WTC11 (cell line): Measurements from ENCODE around the gene VTN. TPM values are rescaled to one million over a fixed set of nuclear protein-coding genes. Genes with fewer than 3 reads are reported as not detected.

Experiments
- ATAC-seq: fragments of 200-7000 bp; cut with Tn5 transposase; 2 replicates; pipeline ENCODE4 v1.10.0; 2021; ENCODE audit warnings: mild to moderate bottlenecking, moderate library complexity
- CTCF ChIA-PET: fragments of 300-600 bp; sonication (Branson Sonifier 250); formaldehyde crosslinking; loops from one replicate; lab custom pipeline; 2021; ENCODE audit warnings: antibody characterized with exemption; lab: Charles Lee
- POLR2A ChIA-PET: fragments of 350-600 bp; sonication (Branson Sonifier 250); formaldehyde crosslinking; loops from one replicate; lab custom pipeline; 2021; ENCODE audit warnings: antibody characterized with exemption; lab: Charles Lee
- DNase-seq: peaks from one replicate; pipeline ENCODE4 v3.0.0; 2021; ENCODE audit warnings: low spot score
- H3K27ac Mint-ChIP-seq: 2 replicates; pipeline ENCODE4 v1.8.0; 2021; ENCODE audit warnings: mixed read lengths
- H3K27me3 Mint-ChIP-seq: 2 replicates; pipeline ENCODE4 v1.8.0; 2021; ENCODE audit warnings: low read depth, mild to moderate bottlenecking, moderate library complexity, mixed read lengths
- H3K36me3 Mint-ChIP-seq: 2 replicates; pipeline ENCODE4 v1.8.0; 2021; ENCODE audit warnings: mixed read lengths
- H3K4me1 Mint-ChIP-seq: 2 replicates; pipeline ENCODE4 v1.8.0; 2022; ENCODE audit warnings: mixed read lengths
- H3K4me3 Mint-ChIP-seq: 2 replicates; pipeline ENCODE4 v1.8.0; 2021; ENCODE audit warnings: mild to moderate bottlenecking, moderate library complexity, mixed read lengths
- H3K9me3 Mint-ChIP-seq: 2 replicates; pipeline ENCODE4 v1.8.0; 2021; ENCODE audit warnings: mixed read lengths
- AR ChIP-seq: fragments of 250-450 bp; sonication (Bioruptor Pico); IDR thresholded peaks from 2 replicates; pipeline ENCODE4 v1.9.0; 2021; ENCODE audit warnings: mild to moderate bottlenecking
- ARID4B ChIP-seq: sonication (generic); formaldehyde crosslinking; IDR thresholded peaks from 2 replicates; pipeline ENCODE4 v1.8.0; 2023; ENCODE audit warnings: missing genetic modification reagents, mild to moderate bottlenecking, borderline replicate concordance
- ATF2 ChIP-seq: sonication (generic); formaldehyde crosslinking; IDR thresholded peaks from 2 replicates; pipeline ENCODE4 v1.8.1; 2022; ENCODE audit warnings: low read depth, missing genetic modification reagents, borderline replicate concordance
- CBFB ChIP-seq: sonication (generic); formaldehyde crosslinking; IDR thresholded peaks from 2 replicates; pipeline ENCODE4 v1.8.1; 2022; ENCODE audit warnings: mild to moderate bottlenecking, low read depth, missing genetic modification reagents
- ETV6 ChIP-seq: sonication (generic); formaldehyde crosslinking; IDR thresholded peaks from 2 replicates; pipeline ENCODE4 v1.8.1; 2022; ENCODE audit warnings: mild to moderate bottlenecking, missing genetic modification reagents
- FOXK1 ChIP-seq: sonication (generic); formaldehyde crosslinking; IDR thresholded peaks from 2 replicates; pipeline ENCODE4 v1.8.0; 2022; ENCODE audit warnings: mild to moderate bottlenecking, moderate library complexity, missing genetic modification reagents
- HMGXB4 ChIP-seq: sonication (generic); formaldehyde crosslinking; IDR thresholded peaks from 2 replicates; pipeline ENCODE4 v1.8.1; 2023; ENCODE audit warnings: mild to moderate bottlenecking, moderate library complexity, missing genetic modification reagents
- IRF1 ChIP-seq: sonication (generic); formaldehyde crosslinking; IDR thresholded peaks from 2 replicates; pipeline ENCODE4 v1.8.0; 2023; ENCODE audit warnings: missing genetic modification reagents
- JUN ChIP-seq: sonication (generic); formaldehyde crosslinking; IDR thresholded peaks from 2 replicates; pipeline ENCODE4 v1.8.0; 2023; ENCODE audit warnings: mild to moderate bottlenecking, missing genetic modification reagents
- KAT7 ChIP-seq: sonication (generic); formaldehyde crosslinking; IDR thresholded peaks from 2 replicates; pipeline ENCODE4 v1.8.1; 2023; ENCODE audit warnings: missing genetic modification reagents, mild to moderate bottlenecking, borderline replicate concordance
- NFE2L1 ChIP-seq: sonication (generic); formaldehyde crosslinking; IDR thresholded peaks from 2 replicates; pipeline ENCODE4 v1.8.1; 2023; ENCODE audit warnings: missing genetic modification reagents
- NR3C1 ChIP-seq: sonication (generic); formaldehyde crosslinking; conservative IDR thresholded peaks from 2 replicates; pipeline ENCODE4 v1.8.1; 2023; ENCODE audit warnings: low read depth, mild to moderate bottlenecking, missing genetic modification reagents
- RORB ChIP-seq: fragments of 250-450 bp; sonication (Bioruptor Pico); IDR thresholded peaks from 2 replicates; pipeline ENCODE4 v1.9.0; 2021; ENCODE audit warnings: mild to moderate bottlenecking
- TCF7 ChIP-seq: sonication (generic); formaldehyde crosslinking; IDR thresholded peaks from 2 replicates; pipeline ENCODE4 v1.8.0; 2022; ENCODE audit warnings: mild to moderate bottlenecking, low read depth, missing genetic modification reagents, moderate library complexity
- USF1 ChIP-seq: sonication (generic); formaldehyde crosslinking; IDR thresholded peaks from 2 replicates; pipeline ENCODE4 v1.8.0; 2022; ENCODE audit warnings: mild to moderate bottlenecking, missing genetic modification reagents
- ZNF121 ChIP-seq: sonication (generic); formaldehyde crosslinking; IDR thresholded peaks from 2 replicates; pipeline ENCODE4 v1.8.0; 2023; ENCODE audit warnings: missing genetic modification reagents
- ZNF232 ChIP-seq: sonication (generic); formaldehyde crosslinking; IDR thresholded peaks from 2 replicates; pipeline ENCODE4 v1.8.0; 2022; ENCODE audit warnings: mild to moderate bottlenecking, missing genetic modification reagents
- ZNF396 ChIP-seq: fragments of 250-450 bp; sonication (Bioruptor Pico); IDR thresholded peaks from 2 replicates; pipeline ENCODE4 v1.8.0; 2021; ENCODE audit warnings: mild to moderate bottlenecking, moderate library complexity, borderline replicate concordance
- ZNF512 ChIP-seq: sonication (generic); formaldehyde crosslinking; IDR thresholded peaks from 2 replicates; pipeline ENCODE4 v1.8.1; 2022; ENCODE audit warnings: missing genetic modification reagents, borderline replicate concordance
- total RNA-seq: library from RNA; stranded (reverse); gene quantifications from 3 replicates; pipeline ENCODE4 v1.2.3, GENCODE V29; 2021

VTN gene
- total RNA-seq, 1 experiment from 2014 or later, result 1.6 TPM

DNA sequence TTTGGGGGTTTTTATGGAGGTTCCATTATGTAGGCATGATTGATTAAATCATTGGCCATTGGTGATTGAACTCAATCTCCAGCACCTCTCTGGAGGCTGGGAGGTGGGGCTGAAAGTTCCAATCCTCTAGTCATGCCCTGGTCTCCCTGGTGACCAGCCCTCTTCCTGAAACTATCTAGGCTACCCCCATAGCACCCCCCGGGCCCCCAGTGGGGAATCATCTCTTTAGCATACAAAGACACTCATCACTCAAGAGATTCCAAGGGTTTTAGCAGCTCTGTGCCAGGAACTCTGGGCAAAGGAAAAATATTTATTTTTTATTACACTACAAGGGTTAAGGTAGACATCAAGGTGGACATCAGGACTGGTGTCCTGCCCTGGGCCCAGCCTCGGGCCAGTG lies 25.3 kb upstream of the VTN start (continued):
- TF ChIP-seq HMGXB4 (CRISPR knock-in tag), result no peak
- no peak for TF ChIP-seq ZNF396 (CRISPR knock-in tag)
- no peak for TF ChIP-seq JUN (CRISPR knock-in tag)
- TF ChIP-seq IRF1, result no peak
- no peak for TF ChIP-seq ETV6 (CRISPR knock-in tag)
- TF ChIP-seq NFE2L1 (CRISPR knock-in tag), result no peak
- TF ChIP-seq, all 79 proteins: peak for 0

- POLR2A ChIA-PET, result no interaction called here
- DNase-seq, result no peak
- Mint-ChIP-seq H3K27ac (no peak overlapping the region), H3K4me3 (no peak overlapping the region), H3K36me3 (peaks cover 13% of the 10 kb centered on the region), H3K9me3 (no peaks in the 10 kb centered on the region), H3K4me1 (peaks cover 9% of the 10 kb centered on the region), H3K27me3 (peaks cover 4% of the 10 kb centered on the region; the same call in 1 of the 2 replicates)
- ATAC-seq, result no peak
- TF ChIP-seq AR (no peak), CBFB (CRISPR knock-in tag) (no peak), TCF7 (CRISPR knock-in tag) (no peak)
- CTCF ChIA-PET, result no interaction called here
Measured at GRCh38 chr17:28394337-28395116, 24.4 kb upstream of the VTN start.

GRCh38 chr17:28392491-28392890 lies 22.4 kb upstream of the VTN start:
- 0 out of 2 replicates have a peak, but pooled peaks have one; percentile 33 for ATAC-seq
- Mint-ChIP-seq H3K27ac (no peak overlapping the region), H3K36me3 (peaks cover 10% of the 10 kb centered on the region), H3K4me1 (peaks cover 9% of the 10 kb centered on the region), H3K4me3 (no peak overlapping the region), H3K27me3 (peaks cover 9% of the 10 kb centered on the region), H3K9me3 (no peaks in the 10 kb centered on the region)
- no peak for DNase-seq
- CTCF ChIA-PET, result interaction anchor here (0.7 kb wide), 1 partner anchor 24 kb away, joined by 4 read pairs; no protein-coding TSS in a partner anchor
- POLR2A ChIA-PET, result no interaction called here
- TF ChIP-seq NR3C1 (CRISPR knock-in tag) (no peak), FOXK1 (CRISPR knock-in tag) (no peak), ZNF396 (CRISPR knock-in tag) (no peak), ZNF121 (CRISPR knock-in tag) (no peak), USF1 (CRISPR knock-in tag) (no peak), ZNF232 (CRISPR knock-in tag) (no peak), ATF2 (CRISPR knock-in tag) (no peak), KAT7 (CRISPR knock-in tag) (no peak), RORB (CRISPR knock-in tag) (no peak), ARID4B (no peak), ZNF512 (CRISPR knock-in tag) (no peak)
